ENCODE data around the gene PCNX1. TPM values are rescaled to one million over a fixed set of nuclear protein-coding genes. Genes with fewer than 3 reads are reported as not detected.
A peak's percentile ranks its signal among the peaks of the same experiment; 100 is the strongest.

The PCNX1 gene
- total RNA-seq, 1 experiment from 2014 or later: 23.3 TPM

DNA sequence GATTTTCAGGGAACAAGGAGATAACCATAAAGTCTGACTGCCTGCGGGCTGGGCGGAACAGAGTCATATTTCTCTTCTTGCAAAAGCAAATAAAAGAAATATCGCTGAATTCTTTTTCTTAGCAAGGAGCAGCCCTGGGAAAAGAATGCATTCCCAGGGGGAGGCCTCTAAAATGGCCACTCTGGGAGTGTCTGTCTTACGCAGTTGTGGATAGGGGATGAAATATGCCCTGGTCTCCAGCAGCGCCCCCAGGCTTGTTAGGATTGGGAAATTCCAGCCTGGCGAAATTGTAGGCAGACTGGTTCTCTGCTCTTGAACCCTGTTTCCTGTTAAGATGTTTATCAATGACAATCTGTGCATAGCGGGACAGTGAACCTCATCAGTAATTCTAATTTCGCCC lies 40.5 kb downstream of the PCNX1 start:
- intact Hi-C loops (cut with micrococcal nuclease): no loop called here
- TF ChIP-seq EZH2 (IDR thresholded peaks at IDR 0.05; ENCODE audit: low read length, unreplicated experiment): no peak
- no peak for TF ChIP-seq EZH2phosphoT487 (IDR thresholded peaks at IDR 0.05; ENCODE audit: borderline replicate concordance, low read length)
- TF ChIP-seq, protein P1, sequence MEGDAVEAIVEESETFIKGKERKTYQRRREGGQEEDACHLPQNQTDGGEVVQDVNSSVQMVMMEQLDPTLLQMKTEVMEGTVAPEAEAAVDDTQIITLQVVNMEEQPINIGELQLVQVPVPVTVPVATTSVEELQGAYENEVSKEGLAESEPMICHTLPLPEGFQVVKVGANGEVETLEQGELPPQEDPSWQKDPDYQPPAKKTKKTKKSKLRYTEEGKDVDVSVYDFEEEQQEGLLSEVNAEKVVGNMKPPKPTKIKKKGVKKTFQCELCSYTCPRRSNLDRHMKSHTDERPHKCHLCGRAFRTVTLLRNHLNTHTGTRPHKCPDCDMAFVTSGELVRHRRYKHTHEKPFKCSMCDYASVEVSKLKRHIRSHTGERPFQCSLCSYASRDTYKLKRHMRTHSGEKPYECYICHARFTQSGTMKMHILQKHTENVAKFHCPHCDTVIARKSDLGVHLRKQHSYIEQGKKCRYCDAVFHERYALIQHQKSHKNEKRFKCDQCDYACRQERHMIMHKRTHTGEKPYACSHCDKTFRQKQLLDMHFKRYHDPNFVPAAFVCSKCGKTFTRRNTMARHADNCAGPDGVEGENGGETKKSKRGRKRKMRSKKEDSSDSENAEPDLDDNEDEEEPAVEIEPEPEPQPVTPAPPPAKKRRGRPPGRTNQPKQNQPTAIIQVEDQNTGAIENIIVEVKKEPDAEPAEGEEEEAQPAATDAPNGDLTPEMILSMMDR (conservative IDR thresholded peaks at IDR 0.05; ENCODE audit: low read depth, low read length): no peak
- H3K4me3 ChIP-seq (ENCODE audit: low read length): no peak overlapping the region
- H3K36me3 ChIP-seq (ENCODE audit: low read depth, low read length): peaks cover 50% of the 10 kb centered on the region
- peaks cover 12% of the 10 kb centered on the region for H3K9me3 ChIP-seq (ENCODE audit: low read length)
- DNase-seq (peak; percentile 10), ATAC-seq (no peak)
- CTCF ChIA-PET: no interaction called here
- no peak overlapping the region for H3K9ac ChIP-seq (ENCODE audit: low read length)
- POLR2A ChIA-PET (ENCODE audit: unreplicated experiment): no interaction called here
- H3K27ac ChIP-seq (ENCODE audit: low read length): no peak overlapping the region
- no peaks in the 10 kb centered on the region for H3F3A ChIP-seq (ENCODE audit: low read length, unreplicated experiment)
- no peaks in the 10 kb centered on the region for H3K9me2 ChIP-seq (replicated peaks; ENCODE audit: low read length)
- no peaks in the 10 kb centered on the region for H3K4me1 ChIP-seq (ENCODE audit: insufficient read depth, low read length)
- H3K79me2 ChIP-seq (ENCODE audit: low read length): 0 out of 2 replicates have a peak, but pooled peaks cover 9% of the 10 kb centered on the region
- H4K20me1 ChIP-seq (ENCODE audit: low read length): no peaks in the 10 kb centered on the region
- no peak overlapping the region for H2AFZ ChIP-seq (ENCODE audit: low read length)
- H3K27me3 ChIP-seq (ENCODE audit: low read length): no peaks in the 10 kb centered on the region
- no TSS peak for BruUV-seq (replicated peaks)
- no peak overlapping the region for H3K4me2 ChIP-seq (ENCODE audit: low read length)

DNA sequence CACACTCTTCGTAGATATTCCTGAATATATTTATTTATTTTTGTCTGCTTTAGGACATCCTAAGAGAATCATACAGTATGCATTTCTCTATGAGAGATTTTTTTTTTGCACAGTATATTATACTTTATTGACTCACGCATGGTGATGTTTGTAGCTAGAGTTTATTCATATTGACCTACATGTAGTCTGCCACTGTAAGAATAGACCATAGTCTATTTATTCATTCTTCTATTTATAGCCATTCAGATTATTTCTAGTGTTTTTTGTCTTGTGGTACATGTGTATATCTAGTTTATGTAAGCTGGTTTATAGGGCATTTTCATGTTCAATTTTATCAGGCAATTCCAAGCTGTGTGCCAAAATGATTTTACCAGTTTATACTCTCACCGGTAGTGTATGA lies 45.2 kb downstream of the PCNX1 start:
- Histone ChIP-seq H3K79me2 (ENCODE audit: low read length) (no peaks in the 10 kb centered on the region), H3K9me2 (replicated peaks; ENCODE audit: low read length) (no peaks in the 10 kb centered on the region), H3K27ac (ENCODE audit: low read length) (no peak overlapping the region), H4K20me1 (ENCODE audit: low read length) (no peaks in the 10 kb centered on the region), H3K9me3 (ENCODE audit: low read length) (no peaks in the 10 kb centered on the region; the same call in 1 of the 2 replicates), H3K4me3 (ENCODE audit: low read length) (no peak overlapping the region), H3F3A (ENCODE audit: low read length, unreplicated experiment) (no peaks in the 10 kb centered on the region), H3K9ac (ENCODE audit: low read length) (no peak overlapping the region), H3K36me3 (ENCODE audit: low read depth, low read length) (peaks cover 21% of the 10 kb centered on the region), H3K4me1 (ENCODE audit: insufficient read depth, low read length) (no peaks in the 10 kb centered on the region; the same call in 1 of the 2 replicates), H3K4me2 (ENCODE audit: low read length) (no peak overlapping the region), H3K27me3 (ENCODE audit: low read length) (no peaks in the 10 kb centered on the region), H2AFZ (ENCODE audit: low read length) (no peak overlapping the region)
- ChIA-PET POLR2A (ENCODE audit: unreplicated experiment) (no interaction called here), CTCF (interaction anchor here (1.1 to 1.5 kb wide), 2 partner anchors 45 to 135 kb away, joined by 6 to 8 read pairs; partner anchors contain the start of gene PCNX1)
- BruUV-seq (replicated peaks): no TSS peak
- no peak for DNase-seq
- intact Hi-C loops (cut with micrococcal nuclease): no loop called here
- TF ChIP-seq, protein P1 (conservative IDR thresholded peaks at IDR 0.05; ENCODE audit: low read depth, low read length): no peak
- TF ChIP-seq EZH2 (IDR thresholded peaks at IDR 0.05; ENCODE audit: low read length, unreplicated experiment): no peak
- TF ChIP-seq EZH2phosphoT487 (IDR thresholded peaks at IDR 0.05; ENCODE audit: borderline replicate concordance, low read length): no peak
- no peak for ATAC-seq

DNA sequence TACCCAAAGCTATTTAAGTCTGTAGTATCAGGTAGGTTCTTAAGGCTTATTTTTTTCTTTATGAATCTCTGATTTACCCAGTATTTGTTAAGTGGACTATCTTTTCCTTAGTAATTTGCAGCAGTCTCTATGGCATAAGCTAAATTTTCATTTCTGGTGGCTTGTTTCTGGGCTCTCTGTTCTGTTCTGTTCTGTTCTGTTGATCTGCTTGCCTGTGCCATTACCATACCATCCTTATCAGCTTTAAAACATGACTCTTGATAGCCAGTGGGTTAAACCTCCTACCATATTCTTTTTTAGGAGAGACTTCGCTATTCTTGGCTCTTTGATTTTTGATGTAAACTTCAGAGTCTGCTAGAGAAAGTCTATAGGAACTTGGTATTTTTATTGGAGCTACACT lies 46.8 kb downstream of the PCNX1 start:
- TF ChIP-seq EZH2 (IDR thresholded peaks at IDR 0.05; ENCODE audit: low read length, unreplicated experiment) (no peak), EZH2phosphoT487 (IDR thresholded peaks at IDR 0.05; ENCODE audit: borderline replicate concordance, low read length) (no peak)
- TF ChIP-seq, protein P1 (conservative IDR thresholded peaks at IDR 0.05; ENCODE audit: low read depth, low read length): no peak
- Histone ChIP-seq H3K4me3 (ENCODE audit: low read length) (no peak overlapping the region), H3F3A (ENCODE audit: low read length, unreplicated experiment) (no peaks in the 10 kb centered on the region), H3K79me2 (ENCODE audit: low read length) (no peaks in the 10 kb centered on the region), H2AFZ (ENCODE audit: low read length) (no peak overlapping the region), H3K36me3 (ENCODE audit: low read depth, low read length) (peaks cover 13% of the 10 kb centered on the region), H3K4me1 (ENCODE audit: insufficient read depth, low read length) (no peaks in the 10 kb centered on the region; the same call in 1 of the 2 replicates), H3K4me2 (ENCODE audit: low read length) (no peak overlapping the region), H3K9me3 (ENCODE audit: low read length) (no peaks in the 10 kb centered on the region), H4K20me1 (ENCODE audit: low read length) (no peaks in the 10 kb centered on the region), H3K27me3 (ENCODE audit: low read length) (no peaks in the 10 kb centered on the region), H3K9me2 (replicated peaks; ENCODE audit: low read length) (no peaks in the 10 kb centered on the region), H3K27ac (ENCODE audit: low read length) (no peak overlapping the region), H3K9ac (ENCODE audit: low read length) (no peak overlapping the region)
- no peak for ATAC-seq
- CTCF ChIA-PET: interaction anchor here (0.6 to 0.9 kb wide), 3 partner anchors 10 to 47 kb away, joined by 3 to 5 read pairs (median 3); partner anchors contain the start of gene PCNX1
- intact Hi-C loops (cut with micrococcal nuclease): no loop called here
- DNase-seq: no peak
- BruUV-seq (replicated peaks): no TSS peak
- POLR2A ChIA-PET (ENCODE audit: unreplicated experiment): no interaction called here
